AG04449 (cell line): ENCODE data around the gene SRM.
"Not testable (repeated sequence)": the region's sequence is repeated elsewhere in the genome, so short reads cannot be mapped to it uniquely, and the experiment has no call there.

Source experiments
- CTCF ChIA-PET: fragments of 350-600 bp; formaldehyde crosslinking; extraction: SDS; loops from one replicate; lab custom pipeline; 2021; ENCODE audit warnings: antibody characterized with exemption; lab: Yijun Ruan, JAX
- POLR2A ChIA-PET: fragments of 400-600, 350-600 bp; formaldehyde crosslinking; extraction: SDS; loops from one replicate; lab custom pipeline; 2020; ENCODE audit warnings: antibody characterized with exemption, inconsistent platforms; lab: Yijun Ruan, JAX
- DNase-seq: peaks from one replicate; pipeline ENCODE4 v3.0.0-alpha.2; 2010; ENCODE audit warnings: low read depth, low spot score
- H3K4me3 ChIP-seq: 2 replicates; pipeline ENCODE4 v1.5.1; 2011; ENCODE audit warnings: low read depth, mild to moderate bottlenecking, control low read depth, low read length
- TF ChIP-seq, protein P1 (sequence below): IDR thresholded peaks from one replicate; pipeline ENCODE4 v1.5.1; 2011; ENCODE audit warnings: mild to moderate bottlenecking, moderate library complexity, low read length, control low read depth, inconsistent platforms; ENCODE audit not compliant: insufficient read depth; ENCODE audit errors: missing control alignments

The SRM gene

DNA sequence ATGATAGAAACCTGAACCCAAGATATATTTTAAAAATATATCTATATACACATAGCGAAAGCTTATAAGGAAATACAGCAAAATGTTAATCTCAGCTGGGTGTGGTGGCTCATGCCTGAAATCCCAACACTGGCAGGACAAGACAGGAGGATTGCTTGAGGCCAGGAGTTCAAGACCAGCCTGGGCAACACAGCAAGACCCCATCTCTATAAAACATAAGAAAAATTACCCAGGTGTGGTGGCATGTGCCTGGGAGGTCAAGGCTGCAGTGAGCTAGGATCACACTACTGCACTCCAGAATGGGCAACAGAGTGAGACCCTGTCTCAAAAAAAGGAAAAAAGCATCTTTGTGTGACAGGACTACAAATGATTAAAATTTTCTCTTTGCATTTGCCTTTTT, 6.0 kb upstream of the SRM start:
- no peak for DNase-seq
- TF ChIP-seq, protein P1, sequence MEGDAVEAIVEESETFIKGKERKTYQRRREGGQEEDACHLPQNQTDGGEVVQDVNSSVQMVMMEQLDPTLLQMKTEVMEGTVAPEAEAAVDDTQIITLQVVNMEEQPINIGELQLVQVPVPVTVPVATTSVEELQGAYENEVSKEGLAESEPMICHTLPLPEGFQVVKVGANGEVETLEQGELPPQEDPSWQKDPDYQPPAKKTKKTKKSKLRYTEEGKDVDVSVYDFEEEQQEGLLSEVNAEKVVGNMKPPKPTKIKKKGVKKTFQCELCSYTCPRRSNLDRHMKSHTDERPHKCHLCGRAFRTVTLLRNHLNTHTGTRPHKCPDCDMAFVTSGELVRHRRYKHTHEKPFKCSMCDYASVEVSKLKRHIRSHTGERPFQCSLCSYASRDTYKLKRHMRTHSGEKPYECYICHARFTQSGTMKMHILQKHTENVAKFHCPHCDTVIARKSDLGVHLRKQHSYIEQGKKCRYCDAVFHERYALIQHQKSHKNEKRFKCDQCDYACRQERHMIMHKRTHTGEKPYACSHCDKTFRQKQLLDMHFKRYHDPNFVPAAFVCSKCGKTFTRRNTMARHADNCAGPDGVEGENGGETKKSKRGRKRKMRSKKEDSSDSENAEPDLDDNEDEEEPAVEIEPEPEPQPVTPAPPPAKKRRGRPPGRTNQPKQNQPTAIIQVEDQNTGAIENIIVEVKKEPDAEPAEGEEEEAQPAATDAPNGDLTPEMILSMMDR: no peak
- CTCF ChIA-PET: interaction anchor here (2.7 kb wide), 1 partner anchor 28 kb away, joined by 17 read pairs; no protein-coding TSS in a partner anchor
- H3K4me3 ChIP-seq: no peak overlapping the region
- POLR2A ChIA-PET: no interaction called here

DNA sequence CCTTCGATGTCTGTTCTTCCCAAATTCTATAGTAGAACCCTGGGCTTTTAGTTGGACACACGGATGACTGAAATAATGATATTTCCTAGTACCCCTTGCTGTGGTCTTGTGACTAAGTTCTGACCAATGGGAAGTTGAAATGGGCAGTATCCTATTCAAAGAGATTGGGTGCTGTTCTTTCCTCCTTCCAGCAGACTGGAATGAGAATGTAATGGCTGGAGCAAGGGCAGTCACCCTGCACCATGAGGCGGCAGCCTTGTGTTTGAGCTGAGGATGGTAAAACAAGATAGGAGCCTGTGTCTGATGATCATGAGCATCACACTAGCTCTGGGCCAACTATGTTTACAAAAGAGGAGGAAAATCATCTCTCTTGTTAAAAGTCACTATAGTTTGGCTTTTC, 5.1 kb upstream of the SRM start:
- CTCF ChIA-PET: interaction anchor here (2.7 kb wide), 1 partner anchor 27 kb away, joined by 17 read pairs; no protein-coding TSS in a partner anchor
- DNase-seq: no peak
- H3K4me3 ChIP-seq: no peak overlapping the region
- POLR2A ChIA-PET: no interaction called here
- TF ChIP-seq, protein P1: no peak

DNA sequence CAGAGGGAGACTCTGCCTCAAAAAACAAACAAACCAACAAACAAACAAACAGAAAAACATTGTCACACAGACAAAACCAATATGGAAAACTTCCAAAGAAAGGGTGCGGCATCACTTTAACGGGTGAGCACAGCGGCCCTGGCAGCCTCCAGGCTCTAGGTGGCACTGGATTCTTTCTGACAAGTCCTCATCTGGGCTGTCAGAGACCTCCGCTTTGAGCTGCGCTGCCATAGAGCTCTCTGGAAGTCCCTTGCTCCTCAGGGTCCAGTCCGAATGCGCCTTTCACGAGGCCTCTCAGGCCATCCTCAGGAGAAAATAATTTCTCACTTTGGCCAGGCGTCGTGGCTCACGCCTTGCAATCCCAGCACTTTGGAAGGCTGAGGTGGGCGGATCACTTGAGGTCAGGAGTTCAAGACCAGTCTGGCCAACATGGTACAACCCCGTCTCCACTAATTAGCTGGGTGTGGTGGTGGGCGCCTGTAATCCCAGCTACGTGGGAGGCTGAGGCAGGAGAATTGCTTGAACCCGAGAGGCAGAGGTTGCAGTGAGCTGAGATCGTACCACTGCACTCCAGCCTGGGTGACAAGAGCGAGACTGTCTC, 4.2 kb upstream of the SRM start:
- CTCF ChIA-PET: interaction anchor here (2.7 kb wide), 1 partner anchor 26 kb away, joined by 17 read pairs; no protein-coding TSS in a partner anchor
- H3K4me3 ChIP-seq, POLR2A ChIA-PET, DNase-seq: not testable (repeated sequence)

DNA sequence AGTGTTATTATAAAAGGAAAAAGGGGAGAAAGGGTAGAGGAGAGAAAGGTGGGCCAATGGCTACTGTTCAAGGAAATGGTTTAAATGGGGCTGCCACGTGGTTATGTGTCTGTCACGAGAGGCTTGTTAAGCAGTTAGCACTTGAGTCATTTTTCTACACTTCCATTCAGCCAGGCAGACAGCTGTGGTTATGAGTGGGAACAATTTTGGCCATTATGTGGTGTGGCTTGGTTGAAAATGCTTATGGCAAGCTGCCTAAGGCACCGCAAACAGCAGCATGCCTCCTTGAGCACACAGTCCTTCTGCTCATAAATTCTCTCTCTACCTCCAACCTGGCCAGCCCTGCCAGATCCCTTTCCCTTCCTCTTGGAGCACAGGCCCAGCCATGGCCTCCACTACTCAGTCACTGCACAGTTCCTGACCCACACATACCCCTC, 3.2 kb upstream of the SRM start:
- TF ChIP-seq, protein P1: no peak
- DNase-seq: peak; percentile 17
- CTCF ChIA-PET: interaction anchor here (0.7 to 4.2 kb wide), 2 partner anchors 25 to 601 kb away, joined by 3 to 45 read pairs; partner anchors contain the start of gene FBXO6
- POLR2A ChIA-PET: no interaction called here
- no peak overlapping the region for H3K4me3 ChIP-seq

DNA sequence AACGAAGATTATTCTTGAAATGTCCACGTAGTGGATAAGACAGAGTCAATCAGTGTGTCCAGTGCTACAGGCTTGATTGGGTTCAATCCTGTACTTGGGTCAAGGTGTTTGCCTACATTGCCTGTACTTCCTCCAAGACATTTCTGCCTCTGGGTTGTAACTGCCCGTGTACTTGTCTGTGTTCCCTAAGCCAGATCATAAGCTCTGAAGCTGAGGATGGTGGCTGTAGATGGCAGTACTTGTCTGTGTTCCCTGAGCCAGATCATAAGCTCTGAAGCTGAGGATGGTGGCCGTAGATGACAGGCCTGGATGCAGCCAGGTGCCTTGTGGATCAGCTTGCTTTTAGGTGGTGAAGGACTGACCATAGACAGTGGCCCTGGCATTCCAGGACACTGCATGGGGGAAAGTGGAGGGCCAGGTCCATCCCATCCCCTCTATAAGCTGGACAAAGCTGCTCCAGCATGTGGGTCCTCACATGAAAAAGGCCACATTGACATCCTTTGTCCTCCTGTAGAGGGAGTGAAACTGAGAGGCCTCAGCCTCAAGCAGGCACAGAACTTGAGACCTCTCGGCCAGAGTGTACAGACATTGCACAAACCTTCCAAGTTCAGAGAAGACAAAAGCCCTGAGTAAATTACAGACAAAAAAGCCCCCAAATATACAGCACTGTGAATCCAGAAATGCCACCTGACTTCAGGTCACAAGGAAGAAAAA, 2.0 kb upstream of the SRM start:
- POLR2A ChIA-PET: no interaction called here
- CTCF ChIA-PET: interaction anchor here (0.9 to 4.2 kb wide), 6 partner anchors 8 to 584 kb away, joined by 3 to 45 read pairs (median 4); no protein-coding TSS in a partner anchor
- TF ChIP-seq, protein P1: no peak
- no peak for DNase-seq
- no peak overlapping the region for H3K4me3 ChIP-seq

DNA sequence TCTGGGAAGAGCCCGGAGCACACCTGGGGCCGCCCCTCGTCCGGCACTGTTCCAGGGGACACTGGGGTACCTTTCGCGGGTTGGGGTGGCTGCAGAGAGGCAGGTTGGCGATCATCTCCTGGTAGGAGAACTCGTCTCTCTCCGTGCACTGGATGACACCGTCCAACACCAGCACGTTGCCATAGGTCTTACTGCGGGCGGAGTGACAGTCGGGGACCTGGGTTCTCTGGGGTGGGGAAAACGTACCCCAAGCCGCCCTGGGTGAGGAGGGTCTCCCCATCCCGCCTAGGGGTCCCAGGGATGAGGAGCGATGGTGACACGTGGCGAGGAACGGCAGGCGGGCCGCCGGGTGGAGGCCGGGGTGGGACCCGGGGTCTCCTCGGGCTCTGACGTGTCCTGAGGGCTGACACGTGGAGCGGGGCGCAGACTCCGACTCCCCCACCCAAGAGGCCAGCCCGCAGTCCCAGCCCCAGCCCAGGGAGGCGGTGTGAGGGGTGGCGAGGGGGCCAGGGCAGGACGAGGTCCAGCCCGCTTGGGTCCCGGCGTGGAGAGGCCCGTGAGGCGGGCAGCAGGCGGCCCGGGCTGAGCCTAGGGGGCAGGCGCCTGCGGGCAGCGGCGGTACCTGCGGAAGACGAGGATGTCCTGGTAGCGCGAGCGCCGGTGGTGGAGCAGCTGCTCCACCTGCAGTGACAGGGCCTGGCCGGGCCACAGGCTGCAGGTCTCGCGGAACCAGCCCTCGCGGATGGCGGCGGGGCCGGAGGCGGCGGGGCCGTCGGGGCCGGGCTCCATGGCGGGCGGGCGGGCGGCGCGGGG, 457 bp downstream of the SRM start:
- peak overlapping the region; percentile 86 for H3K4me3 ChIP-seq
- ChIA-PET CTCF (interaction anchor here (0.6 to 13.9 kb wide), 5 partner anchors 21 to 182 kb away, joined by 3 to 161 read pairs (median 5); no protein-coding TSS in a partner anchor), POLR2A (interaction anchor here (1.0 to 1.5 kb wide), 4 partner anchors 8 to 20 kb away, joined by 3 to 5 read pairs (median 4); no protein-coding TSS in a partner anchor)
- TF ChIP-seq, protein P1: peak; percentile 2
- no peak for DNase-seq
